DMS114 treated with DMSO at 0.1 percent for 48 hours (cell line): Measurements from ENCODE around the gene MGMT.

ENCODE experiments used
- DNase-seq: peaks from one replicate; lab custom pipeline; 2025; ENCODE audit not compliant: unreplicated experiment; lab: John Stamatoyannopoulos, UW

The MGMT gene

GRCh38 chr10:129704786-129705525, 237.9 kb downstream of the MGMT start:
- no peak for DNase-seq

GRCh38 chr10:129705676-129706075, 238.6 kb downstream of the MGMT start:
- no peak for DNase-seq

GRCh38 chr10:129706081-129706480, 239.0 kb downstream of the MGMT start:
- DNase-seq = no peak

- DNase-seq = no peak
Observed at GRCh38 chr10:129706523-129706922, 239.5 kb downstream of the MGMT start.

GRCh38 chr10:129707406-129708388, 240.7 kb downstream of the MGMT start:
- DNase-seq = no peak

GRCh38 chr10:129709101-129709500, 242.1 kb downstream of the MGMT start:
- DNase-seq = no peak

- no peak for DNase-seq
Observed at GRCh38 chr10:129709627-129710509, 242.8 kb downstream of the MGMT start.

GRCh38 chr10:129710510-129710847, 243.4 kb downstream of the MGMT start:
- no peak for DNase-seq

- no peak for DNase-seq
Observed at GRCh38 chr10:129711291-129711690, 244.2 kb downstream of the MGMT start.

GRCh38 chr10:129712000-129712399, 245.0 kb downstream of the MGMT start:
- no peak for DNase-seq

GRCh38 chr10:129713659-129714265, 246.7 kb downstream of the MGMT start:
- DNase-seq = no peak

- no peak for DNase-seq
Observed at GRCh38 chr10:129715805-129716204, 248.8 kb downstream of the MGMT start.

- DNase-seq = no peak
Observed at GRCh38 chr10:129716211-129716681, 249.2 kb downstream of the MGMT start.

- DNase-seq = no peak
Observed at GRCh38 chr10:129716881-129717280, 249.8 kb downstream of the MGMT start.

- DNase-seq = no peak
Observed at GRCh38 chr10:129717816-129718547, 250.9 kb downstream of the MGMT start.

GRCh38 chr10:129718548-129719414, 251.7 kb downstream of the MGMT start:
- DNase-seq = no peak

- DNase-seq = no peak
Observed at GRCh38 chr10:129719415-129719739, 252.3 kb downstream of the MGMT start.

GRCh38 chr10:129719889-129720590, 253.0 kb downstream of the MGMT start:
- DNase-seq = no peak
